Renal cortical epithelial cell (primary cell): ENCODE data around the gene CD81. TPM values are rescaled to one million over a fixed set of nuclear protein-coding genes. Genes with fewer than 3 reads are reported as not detected.
A peak's percentile ranks its signal among the peaks of the same experiment; 100 is the strongest.

ENCODE experiments used
- DNase-seq: peaks from one replicate; pipeline ENCODE4 v3.0.0-alpha.2; 2011; ENCODE audit warnings: low read depth
- total RNA-seq: library from RNA; depleted of rRNA; stranded (reverse); fragments of >200 nt; gene quantifications from 2 replicates; pipeline ENCODE4 v1.2.3, GENCODE V29; 2014

The CD81 gene
- total RNA-seq, 1 donor from 2014 or later, result 666 TPM

DNA sequence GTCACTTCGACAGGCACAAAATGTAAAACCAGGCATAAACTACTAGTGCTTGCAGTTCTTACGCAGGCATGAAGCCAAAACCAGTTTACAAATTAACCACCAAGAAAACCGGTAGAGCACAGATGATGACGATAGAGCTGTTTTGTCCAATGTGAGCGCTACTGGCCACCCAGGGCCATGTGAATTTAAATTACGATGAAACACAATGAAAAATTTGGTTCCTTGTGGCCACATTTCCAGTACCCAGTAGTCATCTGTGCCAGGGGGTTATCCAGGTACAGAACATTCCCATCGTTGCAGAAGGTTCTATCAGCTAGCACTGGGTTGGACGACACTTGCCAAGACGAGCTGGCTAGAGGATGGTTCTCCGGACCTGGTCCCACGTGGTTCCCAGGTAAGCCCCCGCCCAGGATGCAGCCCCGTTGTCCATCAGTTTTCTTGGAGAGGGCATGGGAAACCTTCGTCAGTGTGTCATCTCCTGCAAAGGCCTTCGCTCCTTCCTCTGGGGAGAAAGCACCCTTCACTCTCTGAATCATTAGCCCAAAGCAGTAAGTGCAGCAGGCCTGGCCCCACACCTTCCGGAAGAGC lies 1.1 kb upstream of the CD81 start:
- DNase-seq, result peak; percentile 92

DNA sequence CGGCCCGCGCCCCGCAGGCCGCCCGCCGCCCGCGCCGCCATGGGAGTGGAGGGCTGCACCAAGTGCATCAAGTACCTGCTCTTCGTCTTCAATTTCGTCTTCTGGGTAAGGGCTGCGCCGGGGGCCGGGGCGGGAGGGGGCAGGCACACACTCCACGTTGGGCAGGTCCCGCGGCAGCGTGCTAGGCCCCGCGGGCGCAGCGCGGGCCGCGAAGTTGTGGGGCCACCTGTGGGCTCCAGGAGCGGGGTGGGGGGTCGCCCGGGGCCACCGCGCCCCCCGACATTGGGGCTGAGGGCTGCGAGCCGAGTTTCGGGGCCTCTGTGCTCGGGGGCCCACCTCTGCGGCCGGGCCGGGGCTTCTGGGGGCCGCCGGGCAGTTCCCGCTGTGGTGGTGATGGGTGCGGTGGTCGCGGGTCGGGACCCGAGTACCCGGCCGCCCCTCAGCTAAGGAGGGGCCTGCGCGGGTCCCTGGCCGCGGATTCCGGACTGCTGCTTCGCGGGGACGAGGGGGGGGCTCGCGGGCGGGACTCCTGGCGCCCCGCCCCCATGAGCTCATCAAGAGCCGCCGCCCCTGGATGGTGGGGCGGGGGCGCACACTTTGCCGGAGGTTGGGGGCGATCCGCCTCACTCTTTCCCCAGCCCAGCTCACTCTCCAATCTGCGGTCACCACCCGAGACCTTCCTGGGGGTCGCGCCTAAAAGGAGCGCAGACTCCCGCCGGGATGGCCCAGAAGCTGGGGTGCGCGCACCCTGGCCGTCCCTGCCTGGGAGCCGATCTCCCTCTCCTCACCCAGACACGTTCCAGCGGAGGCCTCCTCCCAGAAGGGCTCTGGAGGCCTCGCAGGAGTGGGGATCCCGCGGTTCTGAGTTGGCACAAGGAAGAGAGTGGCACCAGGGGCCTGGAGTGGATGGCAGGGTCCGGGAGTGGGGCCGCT lies 667 bp downstream of the CD81 start:
- DNase-seq, result no peak

DNA sequence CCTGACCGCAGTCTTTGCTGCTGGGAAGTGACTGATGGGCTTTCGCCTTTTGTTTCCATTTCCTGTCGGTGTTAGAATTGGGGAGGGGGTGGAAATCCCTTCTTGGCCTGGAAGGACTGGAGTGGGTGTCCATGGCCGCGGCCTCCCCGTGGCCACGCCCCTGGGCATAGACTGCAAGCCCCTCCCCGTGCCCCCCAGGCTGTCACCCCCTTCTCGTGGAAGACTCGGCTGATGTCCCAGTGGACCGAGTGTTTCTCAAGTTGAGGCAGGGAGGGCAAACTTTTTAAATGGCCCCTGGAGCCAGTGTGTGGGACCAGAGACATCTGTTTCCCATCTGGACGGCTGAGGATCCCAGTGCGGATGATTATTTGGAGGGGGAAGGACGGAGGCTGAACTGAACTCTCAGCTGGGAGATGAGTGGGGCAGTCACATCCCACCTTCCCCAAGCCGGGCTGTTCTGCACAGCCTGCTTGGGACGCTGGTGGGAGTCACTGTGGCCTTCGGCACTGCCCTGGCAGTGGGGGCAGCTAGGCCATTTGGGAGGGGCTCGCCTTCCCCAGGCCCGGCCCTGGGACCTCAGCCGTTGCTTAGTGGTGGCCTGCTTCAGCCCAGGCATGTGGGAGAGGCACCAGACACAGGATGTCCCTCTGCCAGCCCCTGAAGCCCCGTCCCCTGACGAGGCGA lies 1.6 kb downstream of the CD81 start:
- no peak for DNase-seq

DNA sequence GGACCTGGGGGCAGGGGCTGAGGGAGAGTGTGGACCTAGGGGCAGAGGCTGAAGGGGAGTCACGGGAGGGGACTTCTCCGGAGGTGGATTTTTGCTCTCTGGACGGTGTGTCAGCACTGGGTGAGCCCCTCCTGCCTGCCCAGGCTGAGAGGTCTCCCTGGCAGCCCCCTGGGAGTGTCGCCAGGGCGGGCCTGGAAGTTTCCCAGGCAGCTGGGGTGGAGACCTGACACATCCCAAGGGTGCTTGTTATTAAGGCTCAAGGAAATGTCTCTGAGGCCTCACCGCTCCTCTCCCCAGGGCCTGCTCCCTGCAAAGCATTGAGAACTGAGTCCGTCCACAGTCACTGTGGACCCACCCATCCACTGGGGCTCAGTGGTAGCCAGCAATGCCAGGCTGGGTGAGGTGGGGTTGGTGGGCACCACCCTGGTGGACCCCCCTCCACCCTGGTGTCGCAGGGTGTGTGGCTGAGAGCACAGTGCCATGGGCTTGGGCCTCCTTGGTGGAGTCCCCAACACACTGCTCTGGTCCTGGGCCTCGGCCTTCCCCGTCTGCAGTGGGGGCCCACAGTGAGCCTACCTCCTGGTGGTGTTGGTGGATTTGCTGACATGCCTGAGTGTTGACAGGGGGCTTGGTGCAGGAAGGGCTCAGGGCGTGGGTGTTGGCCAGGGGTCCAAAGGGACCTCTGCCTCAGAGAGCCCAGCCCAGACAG lies 2.5 kb downstream of the CD81 start:
- DNase-seq, result no peak

DNA sequence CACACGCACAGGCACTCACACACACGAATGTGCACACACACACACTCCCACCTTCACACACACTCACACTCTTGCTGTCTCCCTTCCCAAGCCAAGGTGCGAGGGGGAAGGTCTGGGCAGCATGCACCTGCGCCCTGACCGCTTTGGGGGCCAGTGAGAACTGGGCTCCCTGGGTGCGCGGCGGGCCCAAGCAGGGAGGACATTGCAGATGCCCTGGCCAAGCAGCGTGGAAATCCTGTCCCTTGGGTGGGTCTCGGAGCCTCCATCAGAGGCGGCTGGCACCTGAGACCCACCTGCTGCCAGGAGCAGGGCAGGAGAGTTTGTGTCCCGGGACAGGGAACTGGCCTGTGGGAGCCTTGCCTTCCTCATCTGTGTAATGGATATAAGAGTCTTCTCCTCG lies 3.3 kb downstream of the CD81 start:
- DNase-seq, result no peak

DNA sequence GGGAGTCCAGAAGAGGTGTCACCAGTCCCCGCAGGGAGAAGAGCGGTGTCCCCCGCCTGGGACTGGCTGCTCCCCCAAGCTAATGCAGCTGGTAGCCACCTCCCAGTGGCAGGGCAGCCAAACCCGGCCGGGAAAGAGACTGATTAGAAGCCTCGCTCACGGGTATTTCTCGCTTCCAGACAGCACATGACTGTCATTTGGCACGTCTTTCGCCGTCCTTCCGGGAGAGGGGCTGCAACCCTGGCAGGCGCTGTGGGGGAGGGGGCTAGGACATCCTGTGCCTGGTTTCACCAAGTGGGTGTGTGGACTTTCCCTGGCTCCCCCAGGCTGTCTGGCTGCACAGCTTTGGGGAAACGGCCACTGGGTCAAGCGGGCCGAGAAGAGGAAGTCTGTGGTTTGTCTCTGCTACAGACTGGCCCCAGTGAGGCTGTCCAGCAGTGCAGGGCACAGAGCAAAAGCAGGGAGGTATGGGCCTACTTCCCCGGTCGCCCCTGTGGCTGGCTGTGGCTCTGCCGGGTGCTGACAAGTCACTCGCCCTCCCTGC lies 3.8 kb downstream of the CD81 start:
- no peak for DNase-seq

DNA sequence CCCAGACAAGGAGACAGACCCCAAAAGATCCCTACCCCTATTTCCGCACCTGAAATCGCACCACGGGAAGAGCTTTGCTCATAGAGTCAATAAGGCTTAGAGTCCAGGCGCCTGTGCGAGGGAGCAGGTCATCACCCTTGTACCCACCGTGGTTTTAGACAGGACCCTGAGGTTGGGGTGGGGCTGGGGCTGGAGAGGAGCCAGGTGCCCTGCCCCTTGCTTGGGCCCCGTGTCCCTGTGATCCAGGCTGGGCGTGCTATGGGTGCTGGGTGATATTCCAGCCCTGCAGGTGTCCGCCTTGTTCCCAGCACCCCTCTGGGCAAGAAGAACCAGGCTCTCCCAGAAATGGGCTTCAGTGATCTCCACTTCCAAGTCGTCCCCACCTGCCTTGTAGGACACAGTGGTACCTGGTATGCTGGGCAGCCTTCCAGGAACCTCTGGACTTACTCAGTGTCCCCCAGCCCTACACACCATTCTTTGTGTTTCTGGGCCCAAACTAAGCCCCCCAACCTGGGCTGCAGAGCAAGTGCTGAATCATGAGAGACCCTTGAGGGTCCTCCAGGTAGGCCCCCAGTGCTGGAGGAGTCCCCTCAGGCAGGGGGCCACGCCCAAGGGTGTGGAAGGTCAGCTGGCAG lies 4.5 kb downstream of the CD81 start:
- DNase-seq, result no peak

DNA sequence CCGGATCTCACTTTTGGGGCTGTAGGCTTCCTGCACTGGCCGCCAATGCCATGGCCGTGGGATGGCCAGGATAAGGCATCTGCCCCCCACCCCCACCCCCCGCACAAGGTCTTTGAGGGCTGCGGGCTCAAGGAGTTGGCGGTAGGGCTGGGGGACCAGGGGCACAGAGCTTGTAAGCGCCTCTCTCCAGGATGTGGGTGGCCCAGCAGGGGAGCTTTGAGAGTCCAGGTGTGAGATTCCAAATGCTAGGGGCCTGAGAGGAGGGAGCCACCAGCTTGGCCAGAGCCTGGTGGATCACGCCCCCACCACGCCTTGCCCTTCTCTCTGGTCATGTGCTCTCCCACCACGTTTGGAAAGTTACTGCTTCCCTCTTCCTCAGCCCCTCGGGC lies 5.0 kb downstream of the CD81 start:
- DNase-seq, result no peak

DNA sequence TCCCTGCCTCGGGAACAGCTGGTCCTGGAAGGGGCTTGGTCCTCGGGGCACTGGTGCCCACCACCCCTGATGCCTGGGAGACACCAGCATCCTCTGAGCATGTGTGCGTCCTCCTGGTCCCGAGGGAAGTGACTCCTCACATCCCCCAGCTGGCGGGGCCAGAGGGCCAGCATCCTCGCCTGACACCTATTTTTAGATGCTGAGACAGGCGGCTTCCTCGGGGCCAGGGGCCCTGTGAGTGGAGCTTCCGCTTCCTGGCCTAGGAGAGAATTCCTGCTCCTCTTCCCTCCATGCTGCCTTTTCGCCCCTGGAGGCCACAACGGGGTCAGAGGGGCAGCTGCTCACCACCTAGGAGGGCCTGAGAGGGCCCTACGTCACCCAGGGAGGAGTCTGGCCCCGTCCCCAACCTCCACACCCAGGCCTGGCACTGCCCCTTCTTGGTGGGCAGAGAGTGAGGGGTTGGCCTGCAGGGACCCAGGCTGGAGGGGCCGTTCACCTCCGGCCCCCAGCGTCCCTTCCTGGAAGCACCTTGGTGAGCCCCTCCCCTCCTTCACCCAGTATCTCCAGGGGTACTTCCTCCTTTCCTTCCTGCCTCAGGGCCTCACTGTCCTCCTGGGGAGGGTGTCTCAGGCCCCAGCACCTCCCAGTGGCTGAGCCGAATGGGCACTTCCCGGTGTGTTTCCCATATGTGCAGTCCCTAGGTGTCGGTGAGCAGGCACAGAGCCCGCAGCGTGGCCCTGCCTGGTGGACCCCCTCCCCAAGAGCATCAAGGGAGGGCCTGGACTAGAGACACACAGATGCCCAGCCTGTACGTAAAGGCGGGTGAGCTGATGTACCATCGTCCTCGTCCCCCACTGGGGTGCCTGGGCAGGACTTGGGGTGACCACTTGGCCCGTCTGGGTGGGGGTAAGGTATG lies 6.1 kb downstream of the CD81 start:
- no peak for DNase-seq

DNA sequence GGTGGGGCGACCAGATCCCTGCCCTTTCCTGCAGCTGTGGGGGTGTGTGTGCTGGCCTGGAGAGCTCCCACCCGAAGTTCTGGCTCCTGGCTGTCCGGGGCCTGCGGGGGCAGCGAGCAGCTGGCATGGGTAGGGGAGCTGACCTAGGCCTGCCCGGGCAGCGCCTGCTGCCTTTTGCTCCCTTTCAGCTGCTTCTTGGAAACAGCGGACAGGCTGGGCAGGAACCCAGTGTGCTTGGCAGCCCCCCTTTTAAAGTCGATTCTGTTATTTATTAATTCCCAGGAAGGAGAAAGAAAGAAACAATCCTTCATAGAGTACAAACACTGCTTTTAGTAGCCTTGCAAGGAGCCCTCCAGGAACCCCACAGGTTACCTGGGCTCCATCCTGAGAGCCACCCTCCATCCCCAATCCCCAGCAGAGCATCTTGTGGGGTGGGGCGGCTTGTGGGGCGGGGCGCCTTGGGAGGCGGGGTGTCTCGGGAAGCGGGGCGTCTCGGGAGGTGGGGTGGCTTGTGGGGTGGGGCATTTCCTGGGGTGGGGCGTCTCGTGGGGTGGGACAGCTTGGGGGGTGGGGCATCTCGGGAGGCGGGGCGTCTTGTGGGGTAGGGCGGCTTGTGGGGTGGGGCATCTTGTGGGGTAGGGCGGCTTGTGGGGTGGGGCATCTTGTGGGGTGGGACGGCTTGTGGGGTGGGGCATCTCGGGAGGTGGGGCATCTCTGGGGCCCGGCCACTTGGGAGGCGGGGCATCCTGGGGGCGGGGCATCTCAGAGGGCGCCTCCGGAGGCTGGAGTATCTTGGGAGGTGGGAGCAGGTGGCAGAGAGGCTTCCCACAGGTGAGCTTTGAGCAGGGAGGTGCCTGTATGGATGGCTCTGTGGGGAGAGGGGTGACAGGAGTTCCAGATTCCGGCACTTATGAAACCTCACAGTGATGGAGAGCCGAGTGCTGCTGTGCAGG lies 7.0 kb downstream of the CD81 start:
- peak; percentile 14 for DNase-seq

DNA sequence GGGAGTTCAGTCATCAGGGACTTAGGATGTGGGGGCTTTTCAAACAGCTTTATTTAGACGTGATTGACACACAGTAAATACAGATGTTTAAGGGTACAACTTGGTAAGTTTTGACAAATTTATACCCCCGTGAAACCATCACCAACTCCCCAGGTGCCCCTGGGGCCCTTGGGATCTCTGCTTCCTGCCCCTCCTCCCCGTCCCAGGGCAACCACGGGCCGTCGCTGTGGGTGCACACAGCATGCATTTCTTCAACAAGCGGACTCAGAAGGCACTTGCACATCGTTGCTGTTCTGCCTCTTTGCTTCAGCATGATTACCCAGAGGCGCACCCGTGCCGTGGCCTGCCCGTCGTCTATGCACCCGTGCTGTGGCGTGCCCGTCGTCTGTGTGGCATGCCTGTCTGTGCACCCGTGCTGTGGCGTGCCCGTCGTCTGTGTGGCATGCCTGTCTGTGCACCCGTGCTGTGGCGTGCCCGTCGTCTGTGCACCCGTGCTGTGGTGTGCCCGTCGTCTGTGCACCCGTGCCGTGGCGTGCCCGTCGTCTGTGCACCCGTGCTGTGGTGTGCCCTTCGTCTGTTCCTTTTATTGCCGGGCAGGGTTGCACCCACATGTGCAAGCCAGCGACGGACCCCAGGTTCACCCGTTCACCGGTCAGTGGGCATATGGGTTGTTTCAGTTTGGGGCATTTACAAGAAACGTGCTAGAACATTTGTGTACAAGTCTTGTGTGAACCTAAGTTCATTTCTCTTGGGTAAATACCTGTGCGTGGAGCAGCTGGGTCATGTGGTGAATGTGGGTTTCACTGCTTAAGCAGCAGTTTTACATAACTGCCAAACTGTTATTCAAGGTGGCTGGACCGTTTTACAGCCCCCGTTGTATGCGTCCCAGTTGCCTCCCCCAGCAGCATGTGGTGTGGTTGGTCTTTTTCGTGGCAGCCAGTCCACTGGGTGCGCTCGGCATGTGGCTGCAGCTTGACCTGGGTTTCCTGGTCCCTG lies 8.3 kb downstream of the CD81 start:
- DNase-seq, result no peak

DNA sequence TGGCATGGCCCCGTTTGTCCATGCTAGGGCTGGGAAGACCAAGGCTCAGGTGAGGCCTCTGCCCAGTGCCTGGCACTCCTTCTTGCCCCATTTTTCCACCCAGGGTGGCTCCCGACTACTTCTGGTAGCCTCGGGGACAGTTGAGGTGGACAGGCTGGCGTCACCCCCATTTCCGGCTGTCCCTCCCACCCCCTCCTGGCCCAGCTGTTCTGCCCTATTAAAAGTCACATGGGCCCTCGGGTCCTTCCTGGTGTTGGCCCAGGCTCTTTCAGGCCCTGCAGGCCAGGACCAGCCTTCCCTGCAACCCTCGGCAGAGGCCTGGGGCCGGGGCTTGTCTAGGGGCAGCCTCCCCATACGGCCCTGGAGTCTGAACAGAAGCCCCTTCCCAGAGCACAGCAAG lies 9.5 kb downstream of the CD81 start:
- DNase-seq, result no peak

DNA sequence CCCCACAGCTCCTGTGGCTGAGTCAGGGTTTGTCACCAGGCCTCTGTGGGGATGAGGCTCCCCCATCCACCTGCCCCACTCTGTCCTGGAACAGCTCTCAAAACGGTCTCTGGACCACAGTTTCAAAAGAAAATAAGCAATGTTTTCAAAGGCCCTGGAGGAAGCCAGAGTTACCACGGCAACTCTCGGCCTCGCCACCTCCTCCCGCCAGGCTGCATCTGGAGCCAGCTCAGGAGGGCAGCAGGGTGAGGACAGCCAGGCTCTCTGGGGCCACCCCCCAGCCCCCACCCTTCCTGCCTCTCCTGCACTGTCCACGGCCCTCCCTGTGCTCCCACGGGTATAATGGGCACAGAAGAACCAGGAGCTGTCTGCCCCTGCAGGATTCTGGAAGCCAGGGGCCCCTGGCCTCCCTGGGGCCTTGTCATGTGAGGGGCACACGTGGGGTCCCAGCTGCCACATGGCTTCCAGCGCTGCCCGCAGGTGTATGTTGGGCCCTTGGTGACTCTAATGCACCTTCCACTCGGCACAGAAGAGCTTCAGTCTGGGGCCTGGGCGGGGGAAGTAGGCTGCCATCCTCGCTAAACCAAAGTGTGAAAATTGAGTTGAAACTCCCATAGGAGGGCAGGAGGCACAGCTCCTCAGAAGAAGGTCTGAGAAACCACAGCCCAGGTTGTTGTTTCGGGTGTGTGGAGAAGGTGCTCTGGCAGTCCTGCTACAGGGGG lies 10.3 kb downstream of the CD81 start:
- DNase-seq, result peak; percentile 11

DNA sequence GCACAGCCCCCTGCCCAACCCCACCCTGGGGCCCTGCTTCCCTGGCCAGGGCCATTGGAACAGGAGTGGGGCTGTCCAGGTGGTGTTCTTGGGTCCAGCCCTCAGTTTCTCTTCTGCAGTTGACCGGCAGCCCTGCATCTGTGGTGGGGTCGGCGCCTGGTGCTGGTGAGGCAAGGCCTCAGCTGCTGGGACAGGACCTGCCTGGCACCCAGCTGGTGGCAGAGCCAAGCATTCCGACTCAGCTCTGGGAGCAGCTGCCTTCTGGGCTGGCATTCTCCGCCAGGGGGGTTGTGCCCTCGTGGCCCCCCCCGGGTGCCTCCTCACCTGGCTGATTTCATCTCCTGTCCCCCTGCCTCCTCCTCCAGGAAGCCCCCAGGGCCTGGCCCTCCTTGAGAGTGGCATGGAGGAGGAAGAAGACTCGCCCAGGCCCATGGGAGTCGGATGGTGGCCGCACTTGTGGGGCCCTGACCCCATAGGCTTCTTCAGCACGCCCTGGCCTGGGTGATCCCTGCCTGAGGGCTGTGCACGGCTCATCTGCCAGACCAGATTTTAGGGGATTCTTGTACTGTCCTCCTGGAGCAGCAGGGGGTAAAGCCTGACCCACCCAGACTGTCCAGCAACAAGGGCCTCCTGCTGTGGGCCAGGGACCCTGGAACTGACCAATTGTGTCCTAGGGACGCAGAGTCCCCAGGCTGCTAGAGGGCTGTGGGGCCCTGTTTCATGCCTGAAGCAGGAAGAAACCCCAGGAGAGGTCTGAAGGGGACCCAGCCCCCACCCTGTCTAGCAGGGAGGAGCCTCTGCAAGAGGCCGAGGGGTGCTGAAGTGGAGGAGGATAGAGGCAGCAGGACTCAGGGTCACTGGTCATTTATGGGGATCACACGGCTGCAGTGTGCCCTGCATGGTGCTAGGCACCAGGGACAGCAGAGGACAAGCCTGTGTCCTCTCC lies 11.6 kb downstream of the CD81 start:
- no peak for DNase-seq

DNA sequence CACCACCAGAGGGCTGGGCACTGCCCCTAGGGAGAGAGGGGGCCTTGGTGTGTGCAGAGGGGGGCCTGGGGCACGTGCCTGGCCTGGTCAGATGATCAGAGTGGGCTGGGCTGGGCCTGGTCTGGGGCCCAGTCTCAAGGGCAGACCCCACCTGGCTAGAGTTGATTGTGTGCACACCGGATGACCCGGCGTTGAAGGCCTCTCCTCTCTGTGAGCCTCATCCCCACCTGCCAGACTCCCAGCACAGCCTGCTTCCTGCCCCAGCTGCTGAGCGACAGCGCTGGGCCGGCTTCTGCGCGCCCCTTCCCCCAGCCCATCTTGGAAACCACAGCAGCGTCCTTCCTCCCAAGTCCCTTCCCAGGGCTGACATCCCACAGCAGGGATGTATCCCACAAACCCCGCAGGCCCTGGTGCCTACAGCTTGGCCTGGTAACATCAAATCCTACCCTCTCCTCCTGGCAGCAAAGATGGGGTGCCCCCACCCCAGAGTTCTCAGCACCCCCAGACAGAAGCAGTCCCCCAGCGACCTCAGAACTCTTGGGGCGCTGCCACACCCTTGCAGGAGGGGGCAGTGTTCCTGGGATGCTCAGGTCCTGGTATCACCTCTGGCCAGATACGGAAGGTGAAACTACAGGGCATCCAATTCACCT lies 12.4 kb downstream of the CD81 start:
- DNase-seq, result no peak
